GM21526 (cell line): ENCODE results near the gene SLC36A4.
"Not testable (repeated sequence)": the region's sequence is repeated elsewhere in the genome, so short reads cannot be mapped to it uniquely, and the experiment has no call there.

Experiments used
- ATAC-seq: cut with Tn5 transposase; IDR thresholded peaks from one replicate; pipeline ENCODE4 v1.9.1; 2021; ENCODE audit warnings: moderate library complexity; ENCODE audit not compliant: unreplicated experiment, low FRiP score

SLC36A4 gene

DNA sequence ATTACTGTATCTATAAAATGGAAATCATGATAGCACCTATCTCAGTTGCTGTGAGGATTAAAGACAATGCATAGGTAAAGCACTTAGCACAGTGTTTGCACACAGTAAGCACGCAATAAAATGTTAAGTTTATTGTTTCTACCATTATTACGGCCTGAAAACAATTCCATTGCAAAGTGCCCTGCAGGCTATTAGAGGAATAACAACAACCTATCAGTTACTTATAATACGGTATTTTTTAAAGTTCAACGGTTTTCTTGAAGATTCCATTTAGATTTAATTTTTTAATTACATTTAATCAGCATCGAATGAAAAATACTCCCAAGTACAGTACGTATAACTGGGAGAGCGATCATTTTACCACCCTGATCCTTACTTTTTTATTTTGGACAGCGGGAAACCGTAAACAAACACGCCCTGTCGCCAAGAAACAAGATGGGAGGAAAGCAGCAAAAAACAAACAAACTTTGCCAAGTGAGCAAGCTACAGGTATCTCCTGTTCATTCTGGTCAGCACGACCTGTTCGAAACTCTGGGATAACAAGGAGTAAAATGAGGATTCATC is 893 bp downstream of the SLC36A4 start:
- ATAC-seq: peak; percentile 15

GRCh38 chr11:93194673-93195291 is 3.0 kb downstream of the SLC36A4 start:
- no peak for ATAC-seq

GRCh38 chr11:93193731-93194130 is 4.1 kb downstream of the SLC36A4 start:
- ATAC-seq: no peak

DNA sequence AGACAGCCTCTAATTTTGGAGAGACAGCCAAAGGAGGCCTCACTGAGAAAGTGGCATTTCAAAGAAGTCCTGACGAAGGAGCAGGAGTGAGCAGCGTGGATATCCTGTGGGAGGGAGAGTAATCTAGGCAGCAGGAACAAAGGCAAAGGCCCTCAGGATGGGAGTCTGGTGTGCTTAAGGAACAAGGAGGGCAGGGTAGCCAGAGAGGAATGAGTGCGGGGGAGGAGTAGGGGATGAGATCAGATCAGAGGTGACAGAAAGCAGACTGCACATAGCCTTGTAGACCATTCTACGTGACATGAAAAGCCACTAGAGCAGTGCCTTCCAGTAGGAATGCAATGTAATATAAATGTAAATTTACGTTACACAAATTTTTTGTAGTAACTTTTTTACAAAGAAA is 5.6 kb downstream of the SLC36A4 start:
- ATAC-seq: no peak

DNA sequence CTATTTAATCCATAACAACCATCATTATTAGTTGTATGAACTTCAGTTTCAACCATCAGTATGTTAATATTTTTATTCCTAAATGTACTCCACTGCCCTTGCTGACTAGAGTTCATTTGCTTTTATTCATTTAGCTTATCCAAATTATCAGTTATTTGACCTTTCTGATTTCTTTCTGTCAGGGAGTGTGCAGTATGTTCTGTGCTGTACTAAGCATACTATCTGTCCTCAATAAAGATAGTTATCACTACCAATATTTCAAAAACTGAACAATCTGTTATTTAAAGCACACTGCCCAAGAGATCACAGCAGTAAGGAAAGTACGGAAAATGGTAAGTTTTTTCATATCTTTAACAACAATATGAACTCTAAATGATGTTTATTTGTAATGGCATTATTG is 8.3 kb downstream of the SLC36A4 start:
- ATAC-seq: no peak

DNA sequence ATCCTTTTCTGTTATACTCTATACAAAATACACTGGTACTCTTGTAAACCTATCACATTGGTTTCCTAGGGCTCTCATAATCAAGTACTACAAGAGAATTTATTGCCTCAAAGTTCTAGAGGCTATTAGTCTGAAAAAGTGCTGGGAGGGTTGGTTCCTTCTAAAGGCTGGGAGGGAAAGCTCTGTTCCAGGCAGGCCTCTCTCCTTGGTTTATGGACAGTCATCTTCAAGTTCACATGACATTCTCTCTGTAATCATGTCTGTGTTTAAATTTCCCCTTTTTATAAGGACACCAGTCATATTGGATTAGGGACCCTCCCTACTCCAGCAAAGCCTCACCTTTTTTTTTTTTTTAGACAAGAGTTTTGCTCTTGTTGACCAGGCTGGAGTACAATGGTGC is 9.1 kb downstream of the SLC36A4 start:
- ATAC-seq: no peak

GRCh38 chr11:93187290-93187689 is 10.5 kb downstream of the SLC36A4 start:
- ATAC-seq: no peak

DNA sequence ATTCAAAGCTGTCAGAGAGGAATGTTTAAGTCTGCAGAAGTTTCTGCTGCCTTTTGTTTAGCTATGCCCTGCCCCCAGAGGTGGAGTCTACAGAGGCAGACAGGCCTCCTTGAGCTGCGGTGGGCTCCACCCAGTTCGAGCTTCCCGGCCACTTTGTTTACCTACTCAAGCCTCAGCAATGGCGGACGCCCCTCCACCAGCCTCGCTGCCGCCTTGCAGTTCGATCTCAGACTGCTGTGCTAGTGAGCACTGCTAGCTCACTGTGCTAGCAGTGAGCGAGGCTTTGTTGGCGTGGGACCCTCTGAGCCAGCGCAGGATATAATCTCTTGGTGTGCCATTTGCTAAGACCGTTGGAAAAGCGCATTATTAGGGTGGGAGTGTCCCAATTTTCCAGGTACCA is 19.9 kb downstream of the SLC36A4 start:
- not testable (repeated sequence) for ATAC-seq

- no peak for ATAC-seq
These were observed 27.7 kb downstream of the SLC36A4 start for GRCh38 chr11:93169950-93170561.

DNA sequence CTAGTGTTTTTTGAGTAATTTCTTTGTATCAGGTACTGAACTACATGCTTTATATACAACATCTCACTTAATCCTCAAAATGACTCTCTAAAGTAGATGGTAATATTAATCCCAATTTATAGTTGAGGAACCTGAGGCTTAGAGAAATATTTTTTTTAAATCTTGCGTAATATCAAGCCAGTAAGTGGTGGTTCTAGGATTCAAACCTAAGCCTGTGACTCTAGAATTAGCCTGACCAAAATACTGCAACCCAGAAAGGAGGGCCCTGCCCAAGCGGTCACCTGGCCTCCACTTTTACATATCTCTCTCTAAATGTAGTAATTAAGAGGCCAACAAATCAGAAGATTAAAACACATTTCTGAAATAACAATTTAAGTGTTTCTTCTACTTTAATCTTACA is 28.6 kb downstream of the SLC36A4 start:
- ATAC-seq: no peak

DNA sequence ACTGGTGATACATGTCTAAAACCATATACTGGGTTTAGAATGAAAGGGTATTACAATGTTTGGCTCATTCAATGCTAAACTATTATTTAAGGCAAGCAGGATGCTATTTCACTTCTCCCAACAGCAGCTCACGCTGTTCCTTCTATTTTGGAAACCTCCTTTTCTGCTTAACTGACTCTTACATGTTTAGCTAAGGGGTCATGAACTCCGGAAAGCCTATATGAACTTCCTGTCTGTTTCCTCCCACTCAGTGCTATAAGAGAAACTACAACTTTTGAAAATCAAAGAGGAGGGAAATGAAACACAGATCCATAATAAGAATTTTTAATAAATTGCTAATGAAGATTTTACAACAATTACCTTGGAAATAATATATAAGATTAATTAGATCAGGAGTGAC is 30.9 kb downstream of the SLC36A4 start:
- ATAC-seq: peak; percentile 54

GRCh38 chr11:93166194-93166593 is 31.6 kb downstream of the SLC36A4 start:
- peak; percentile 78 for ATAC-seq

GRCh38 chr11:93160808-93161207 is 37.0 kb downstream of the SLC36A4 start:
- no peak for ATAC-seq

- ATAC-seq: no peak
These were observed 37.6 kb downstream of the SLC36A4 start for GRCh38 chr11:93160156-93160555.

- no peak for ATAC-seq
These were observed 38.1 kb downstream of the SLC36A4 start for GRCh38 chr11:93159721-93160120.

DNA sequence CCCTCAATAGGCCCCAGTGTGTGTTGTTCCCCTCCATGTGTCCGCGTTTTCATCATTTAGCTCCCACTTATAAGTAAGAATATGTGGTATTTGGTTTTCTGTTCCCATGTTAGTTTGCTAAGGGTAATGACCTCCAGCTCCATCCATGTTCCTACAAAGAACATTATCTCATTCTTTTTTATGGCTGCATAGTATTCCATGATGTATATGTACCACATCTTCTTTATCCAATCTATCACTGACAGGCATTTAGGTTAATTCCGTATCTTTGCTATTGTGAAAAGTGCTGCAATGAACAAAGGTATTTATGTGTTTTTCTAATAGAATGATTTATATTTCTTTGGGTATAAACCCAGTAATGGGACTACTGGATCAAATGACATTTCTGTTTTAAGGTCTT is 42.1 kb downstream of the SLC36A4 start:
- ATAC-seq: no peak

- ATAC-seq: no peak
These were observed 52.3 kb downstream of the SLC36A4 start for GRCh38 chr11:93145390-93145915.

GRCh38 chr11:93143800-93144199 is 54.0 kb downstream of the SLC36A4 start:
- ATAC-seq: peak; percentile 79

DNA sequence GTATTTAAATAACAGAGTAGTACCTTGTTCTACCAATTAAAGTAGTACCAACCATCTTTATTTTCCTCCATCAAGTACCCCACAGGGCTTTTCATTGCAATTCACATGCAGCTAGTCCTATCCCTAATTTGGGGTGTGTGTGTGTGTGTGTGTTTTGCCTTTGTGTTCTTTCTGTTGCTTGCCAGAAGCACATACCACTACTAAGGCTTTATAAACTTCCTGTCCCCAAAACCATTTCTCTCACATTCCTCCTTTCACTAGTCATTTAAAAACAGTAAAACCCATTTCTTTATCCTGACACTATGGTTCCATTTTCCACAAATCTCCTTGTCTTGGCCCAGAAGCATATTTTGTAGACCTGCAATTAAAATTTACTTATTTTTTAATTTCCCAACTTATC is 54.6 kb downstream of the SLC36A4 start:
- no peak for ATAC-seq

DNA sequence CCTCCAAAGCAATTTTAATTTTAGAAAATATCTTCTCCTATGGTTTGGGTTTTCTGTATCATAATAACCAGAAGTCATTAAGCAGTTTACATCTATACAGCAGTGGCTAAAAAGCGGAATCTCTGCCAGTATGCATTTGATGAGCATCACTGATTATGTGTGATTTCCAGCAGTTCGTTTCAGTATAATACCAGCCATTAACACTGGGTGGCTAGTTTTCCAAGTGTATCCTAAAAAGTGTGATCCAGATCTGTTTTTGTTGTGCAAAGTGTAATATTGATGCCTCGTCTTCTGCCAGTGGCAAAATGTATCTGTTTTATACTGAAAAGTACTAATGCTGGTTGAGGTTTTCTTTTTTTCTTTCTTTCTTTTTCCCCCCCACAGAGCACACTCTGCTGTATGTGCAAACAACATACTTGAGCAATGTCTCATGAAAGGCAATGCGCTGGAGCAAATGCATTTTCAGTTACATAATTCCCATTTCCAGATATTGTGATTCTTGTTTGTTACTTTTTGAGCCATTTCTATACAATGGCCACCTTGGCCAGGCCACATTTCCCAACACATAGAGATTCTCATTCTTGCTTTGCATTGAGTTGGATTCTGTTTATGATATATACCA is 64.2 kb downstream of the SLC36A4 start:
- no peak for ATAC-seq

DNA sequence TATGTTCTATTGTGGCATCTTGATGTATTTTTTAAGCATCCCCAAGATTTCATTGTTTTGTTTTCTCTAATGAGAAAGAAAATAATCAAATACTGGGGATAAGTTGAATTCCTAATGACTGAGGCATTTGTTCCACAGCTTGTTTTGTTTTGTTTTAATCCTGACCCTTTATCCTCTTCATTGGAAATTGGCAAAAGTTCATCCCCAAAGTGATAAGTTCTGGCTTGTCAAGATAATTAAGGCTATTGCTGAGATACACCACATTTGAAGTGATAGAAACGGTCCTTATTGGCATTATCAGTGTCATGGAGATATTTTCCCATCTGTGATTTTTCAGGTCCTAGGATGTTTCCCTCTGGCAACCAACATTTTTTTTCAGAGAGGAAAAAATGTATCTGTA is 65.0 kb downstream of the SLC36A4 start:
- ATAC-seq: no peak

GRCh38 chr11:93131709-93132108 is 66.1 kb downstream of the SLC36A4 start:
- ATAC-seq: no peak
